Hematopoietic multipotent progenitor cell treated with erythropoietin and hydrocortisone succinate and interleukin-3 and kit ligand, for 4 days (in vitro differentiated cells): ENCODE measurements around the gene RHOH.
"Not testable (repeated sequence)": the region's sequence is repeated elsewhere in the genome, so short reads cannot be mapped to it uniquely, and the experiment has no call there.

ENCODE experiments used
- DNase-seq: peaks from one replicate; pipeline ENCODE4 v3.0.0-alpha.2; 2015

Gene RHOH

GRCh38 chr4:40264995-40265909, 68.4 kb downstream of the RHOH start:
- DNase-seq, result peak; percentile 96

- DNase-seq, result no peak
Observed at GRCh38 chr4:40265910-40266274, 69.1 kb downstream of the RHOH start.

DNA sequence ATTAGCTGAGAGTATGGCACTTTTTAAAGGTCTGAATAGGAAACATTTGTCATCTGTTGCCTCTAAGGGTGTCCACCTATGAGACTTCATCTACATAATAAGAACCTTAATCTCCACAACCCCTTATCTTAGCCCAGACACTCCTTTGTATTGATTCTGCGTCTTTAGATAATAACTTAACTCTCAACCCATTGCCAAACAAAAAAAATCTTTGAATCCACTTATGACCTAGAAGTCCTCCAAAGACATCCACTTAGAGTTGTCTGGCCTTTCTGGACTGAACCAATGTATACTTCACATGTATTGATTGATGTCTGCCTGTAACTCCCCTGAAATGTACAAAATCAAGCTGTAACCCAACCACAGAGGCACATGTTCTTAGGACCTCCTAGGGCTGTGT, 72.3 kb downstream of the RHOH start:
- DNase-seq, result peak; percentile 66

DNA sequence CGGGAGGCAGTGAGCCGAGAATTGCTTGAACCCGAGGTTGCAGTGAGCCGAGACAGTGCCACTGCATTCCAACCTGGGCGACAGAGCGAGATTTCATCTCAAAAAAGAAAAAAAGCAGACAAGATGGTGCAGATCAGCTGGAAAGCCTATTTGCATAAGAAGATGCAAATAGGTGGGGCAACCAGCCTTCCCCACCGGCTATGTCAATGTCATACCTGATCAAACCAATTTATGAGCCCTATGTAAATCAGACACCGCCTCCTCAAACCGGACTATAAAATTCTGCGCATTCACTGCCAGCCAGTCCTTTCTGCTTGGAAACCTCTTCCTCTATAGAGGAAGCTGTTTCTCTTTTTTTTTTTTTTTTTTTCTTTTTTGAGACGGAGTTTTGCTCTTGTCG, 73.8 kb downstream of the RHOH start:
- no peak for DNase-seq

DNA sequence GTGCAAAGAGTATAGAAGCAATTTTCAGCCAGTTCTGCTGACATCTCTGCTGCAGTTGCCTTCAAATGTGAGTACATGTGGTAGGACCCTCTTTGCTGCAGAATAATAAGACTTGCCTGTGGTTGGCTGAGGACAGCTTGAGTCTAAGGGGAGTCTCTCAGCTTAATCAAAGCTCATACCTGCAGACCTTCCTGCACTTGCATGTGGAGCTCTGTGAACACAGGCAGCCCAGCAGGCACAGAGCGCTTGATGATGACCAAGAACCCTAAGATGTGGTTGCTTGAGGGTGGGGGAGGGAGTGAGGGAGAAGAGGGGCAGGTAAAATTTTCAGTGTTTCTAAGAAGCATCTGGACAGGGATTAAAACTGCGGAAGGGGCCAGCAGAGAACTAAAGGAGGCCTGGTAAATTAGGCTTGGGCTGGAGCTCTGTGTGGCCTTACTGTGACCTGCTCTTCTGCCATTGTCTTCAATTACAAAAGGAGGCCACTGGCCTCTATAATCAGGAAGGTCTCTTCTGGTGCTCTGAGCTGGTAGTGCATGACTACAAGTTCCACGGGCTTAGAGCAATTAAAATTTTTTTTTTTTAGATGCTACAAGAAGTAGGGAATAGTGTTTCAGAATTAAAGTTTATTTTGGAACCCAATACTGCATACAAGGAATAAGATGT, 78.4 kb downstream of the RHOH start:
- no peak for DNase-seq

GRCh38 chr4:40276546-40276945, 79.7 kb downstream of the RHOH start:
- DNase-seq, result no peak

DNA sequence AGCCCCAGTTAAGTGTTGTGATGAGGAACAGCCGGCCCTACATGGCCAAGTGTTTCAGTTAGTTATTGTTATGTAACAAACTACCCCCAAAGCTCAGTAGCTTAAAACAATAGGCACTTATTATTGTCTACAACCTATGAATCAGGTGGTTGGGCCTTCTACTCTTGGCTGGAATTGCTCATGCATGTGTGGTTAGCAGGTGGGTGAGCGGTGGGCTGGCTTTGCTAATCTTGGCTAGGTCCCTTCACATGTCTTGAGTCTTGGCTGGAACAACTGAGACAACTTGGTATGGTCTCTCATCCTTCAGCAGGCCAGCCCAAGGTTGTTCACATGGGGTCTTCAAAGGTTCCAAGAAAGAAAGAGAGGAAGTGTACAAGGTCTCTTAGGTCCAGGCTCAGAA, 83.8 kb downstream of the RHOH start:
- no peak for DNase-seq

DNA sequence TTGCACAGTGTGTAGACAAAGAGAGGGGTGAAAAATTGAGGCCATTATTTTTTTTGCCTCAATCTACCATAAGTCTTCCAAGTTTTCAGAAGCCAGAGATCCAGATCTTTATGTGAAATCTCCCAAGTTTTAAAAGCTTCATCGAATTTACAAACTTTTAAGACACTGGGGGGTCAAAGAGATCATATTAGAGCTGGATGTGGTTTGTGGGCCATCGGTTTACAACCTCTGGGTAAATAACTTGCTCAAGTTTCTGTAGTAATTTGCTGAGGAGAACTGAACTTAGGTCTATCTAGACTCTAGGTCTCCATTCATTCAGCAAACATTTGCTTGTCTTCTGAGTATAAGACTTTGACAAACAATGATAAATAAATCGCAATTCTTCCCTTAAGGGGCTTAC, 84.3 kb downstream of the RHOH start:
- no peak for DNase-seq

- DNase-seq, result peak; percentile 70
Observed at GRCh38 chr4:40281913-40282312, 85.1 kb downstream of the RHOH start.

DNA sequence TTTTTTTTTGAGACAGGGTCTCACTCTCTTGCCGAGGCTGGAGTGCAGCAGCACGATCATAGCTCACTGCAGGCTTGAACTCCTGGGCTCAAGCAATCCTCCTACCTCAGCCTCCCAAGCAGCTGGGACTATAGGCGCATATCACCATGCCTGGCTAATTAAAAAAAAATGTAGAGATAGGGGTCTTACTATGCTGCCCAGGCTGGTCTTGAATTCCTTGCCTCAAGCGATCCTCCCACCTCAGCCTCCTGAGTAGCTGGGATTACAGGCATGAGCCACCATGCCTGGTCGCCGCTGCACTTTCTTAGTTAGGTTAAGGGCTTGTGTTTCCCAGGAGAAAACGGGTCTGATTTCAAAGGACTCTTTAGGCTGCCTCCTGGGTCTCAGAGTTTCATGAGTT, 86.0 kb downstream of the RHOH start:
- DNase-seq, result not testable (repeated sequence)

GRCh38 chr4:40283413-40283812, 86.6 kb downstream of the RHOH start:
- DNase-seq, result no peak

GRCh38 chr4:40283968-40284367, 87.1 kb downstream of the RHOH start:
- no peak for DNase-seq

- no peak for DNase-seq
Observed at GRCh38 chr4:40285692-40286091, 88.9 kb downstream of the RHOH start.

DNA sequence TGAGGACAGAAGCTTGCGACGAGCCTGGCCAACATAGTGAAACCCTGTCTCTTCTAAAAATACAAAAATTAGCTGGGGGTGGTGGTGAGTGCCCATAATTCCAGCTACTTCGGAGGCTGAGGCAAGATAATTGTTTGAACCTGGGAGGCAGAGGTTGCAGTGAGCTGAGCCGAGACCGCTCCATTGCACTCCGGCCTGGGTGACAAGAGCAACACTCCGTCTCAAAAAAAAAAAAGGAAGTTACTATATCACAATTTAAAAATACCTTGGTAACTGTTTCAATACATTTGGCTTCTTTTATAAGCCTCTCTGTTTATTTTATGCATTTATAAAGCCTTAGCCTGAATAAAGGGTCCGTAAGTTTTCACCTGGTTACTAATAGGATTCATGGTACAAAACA, 91.7 kb downstream of the RHOH start:
- peak; percentile 33 for DNase-seq

DNA sequence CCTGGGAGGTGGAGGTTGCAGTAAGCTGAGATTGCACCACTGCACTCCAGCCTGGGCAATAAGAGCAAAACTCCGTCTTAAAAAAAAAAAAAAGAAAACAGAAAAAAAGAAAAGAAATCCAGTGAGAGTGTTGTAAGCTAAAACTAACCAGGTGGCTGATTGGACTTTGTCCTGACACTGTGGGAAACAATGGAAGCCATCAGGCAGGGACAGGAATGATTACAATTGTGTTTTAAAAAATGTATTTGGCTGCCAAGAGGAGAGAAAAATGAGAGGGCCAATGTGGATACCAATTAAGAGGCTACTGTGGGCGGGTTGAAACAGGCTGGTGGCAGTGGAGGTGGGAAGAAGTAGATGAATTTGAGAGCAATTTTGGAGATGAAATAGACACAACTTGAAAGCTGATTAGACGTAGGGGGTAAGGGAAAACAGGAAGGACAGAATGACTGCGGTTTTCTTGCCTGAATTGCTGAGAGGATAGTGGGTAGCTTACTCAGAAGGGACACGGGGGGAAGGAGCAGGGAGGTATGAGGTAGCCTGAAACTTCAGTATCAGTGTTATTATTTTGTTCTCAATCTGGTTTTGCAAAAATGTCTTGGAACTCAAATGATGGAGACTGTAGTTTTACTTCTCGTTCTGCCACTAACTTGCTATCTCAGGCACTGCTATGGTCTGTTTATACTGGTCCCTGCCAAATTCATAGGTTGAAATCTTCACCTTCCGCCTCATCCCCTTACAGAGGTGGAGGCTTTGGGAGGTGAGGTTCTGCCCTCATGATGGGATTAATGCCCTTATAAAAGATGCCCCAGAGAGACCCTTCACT, 92.7 kb downstream of the RHOH start:
- DNase-seq, result peak; percentile 68

DNA sequence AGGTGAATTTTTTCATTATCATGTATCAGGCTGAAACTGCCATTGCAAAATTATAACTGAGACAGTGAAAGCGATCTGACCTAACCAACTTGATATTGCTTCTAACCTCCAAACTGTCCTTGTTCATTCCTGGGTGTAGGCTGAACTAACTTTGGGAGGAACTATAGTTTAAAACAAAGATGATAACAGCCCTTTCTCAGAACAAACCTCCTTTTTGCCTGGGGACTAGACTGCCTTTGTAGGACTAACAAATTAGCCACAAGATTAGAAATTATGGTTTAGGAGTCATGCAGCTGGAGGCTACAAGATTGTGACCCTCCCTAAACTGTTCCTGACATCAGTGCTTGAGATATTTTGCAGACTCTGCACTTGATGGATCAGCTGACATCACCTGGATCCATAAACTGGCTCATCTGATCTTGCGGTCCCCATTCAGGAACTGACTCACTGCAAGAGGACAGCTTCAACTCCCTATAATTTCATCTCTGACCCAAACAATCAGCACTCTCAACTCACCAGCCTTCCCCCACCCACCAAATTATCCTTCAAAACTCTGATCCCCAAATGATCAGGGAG, 93.9 kb downstream of the RHOH start:
- peak; percentile 81 for DNase-seq

- DNase-seq, result peak; percentile 83
Observed at GRCh38 chr4:40292313-40292759, 95.5 kb downstream of the RHOH start.

- DNase-seq, result no peak
Observed at GRCh38 chr4:40294339-40294738, 97.5 kb downstream of the RHOH start.

DNA sequence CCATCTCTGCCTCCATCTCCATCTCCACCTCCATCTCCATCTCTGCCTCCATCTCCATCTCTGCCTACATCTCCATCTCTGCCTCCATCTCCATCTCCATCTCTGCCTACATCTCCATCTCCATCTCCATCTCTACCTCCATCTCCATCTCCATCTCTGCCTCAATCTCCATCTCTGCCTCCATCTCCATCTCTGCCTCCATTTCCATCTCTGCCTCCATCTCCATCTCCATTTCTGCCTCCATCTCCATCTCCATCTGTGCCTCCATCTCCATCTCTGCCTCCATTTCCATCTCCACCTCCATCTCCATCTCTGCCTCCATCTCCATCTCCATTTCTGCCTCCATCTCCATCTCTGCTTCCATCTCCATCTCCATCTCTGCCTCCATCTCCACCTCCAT, 98.2 kb downstream of the RHOH start:
- not testable (repeated sequence) for DNase-seq

- no peak for DNase-seq
Observed at GRCh38 chr4:40295572-40295971, 98.7 kb downstream of the RHOH start.
